Hair follicle dermal papilla cell (primary cell): ENCODE results near the gene ABL1. TPM values are rescaled to one million over a fixed set of nuclear protein-coding genes. Genes with fewer than 3 reads are reported as not detected.

Source experiments
- total RNA-seq: library from RNA; depleted of rRNA; stranded (reverse); fragments of >200 nt; gene quantifications from 2 replicates; pipeline ENCODE4 v1.2.3, GENCODE V29; 2012

ABL1 gene
- total RNA-seq, result 119 and 147 TPM in 2 replicates

GRCh38 chr9:130834371-130835336 lies at the start of gene ABL1:
Gene ABL1, plus strand, starts transcription at chr9:130835254. Its CDS starts 193 bp downstream, at chr9:130835447.

DNA sequence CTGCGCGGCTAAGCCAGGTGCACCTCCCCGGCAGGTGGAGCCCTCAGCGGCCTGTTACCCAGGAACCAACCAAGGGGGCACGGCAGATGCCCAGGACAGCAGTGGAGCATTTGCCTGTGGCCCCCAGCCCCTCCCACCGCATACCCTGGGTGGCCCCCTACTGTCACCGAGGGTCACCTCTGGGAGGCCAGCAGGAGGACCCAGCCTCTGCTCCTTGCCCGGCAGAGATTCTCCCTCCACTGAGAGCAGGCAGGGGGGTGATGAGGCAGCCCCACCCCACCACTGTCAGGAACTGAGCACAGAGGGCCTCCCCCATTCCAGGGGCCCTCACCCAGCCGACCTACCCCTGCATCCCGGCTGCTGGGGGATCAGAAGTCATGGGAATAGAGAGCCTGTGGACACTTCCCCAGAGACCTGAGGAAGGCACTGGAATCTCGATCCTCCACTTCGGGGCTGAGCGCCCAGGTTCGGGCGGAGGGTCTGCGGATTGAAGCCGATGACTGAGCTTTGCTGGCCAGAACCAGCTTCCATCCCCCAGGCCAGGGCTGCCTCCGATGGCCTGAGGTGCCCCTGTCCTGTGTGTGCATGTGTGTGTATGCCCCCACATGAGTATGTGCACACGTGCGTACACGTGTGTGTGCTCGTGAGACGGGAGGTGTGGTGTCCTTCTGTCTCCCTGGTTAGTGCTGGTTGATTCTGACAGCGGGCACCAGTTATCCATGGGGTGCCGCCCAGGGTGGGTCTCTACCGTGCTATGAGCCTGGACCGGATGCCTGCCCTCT lies 61.4 kb downstream of the ABL1 start, which contains the start of gene QRFP:
Gene QRFP (minus strand): TSS at position 580 of the 782 bp plus-strand sequence. CDS start 2,974 bp downstream, outside the sequence.

Other genes starting within 250 kb of the ABL1 start
- gene PRDM12, start 170.7 kb upstream of the ABL1 start, total RNA-seq, result not detected in 2 replicates
- gene EXOSC2, start 141.5 kb upstream of the ABL1 start, total RNA-seq, result 19.3 and 22.7 TPM in 2 replicates
- gene QRFP, start 61.6 kb downstream of the ABL1 start, total RNA-seq, result not detected in 2 replicates
- gene FIBCD1, start 104.0 kb downstream of the ABL1 start, total RNA-seq, result 1.3 and 5.6 TPM in 2 replicates
- gene LAMC3, start 173.9 kb downstream of the ABL1 start, total RNA-seq, result 1.8 and 3.7 TPM in 2 replicates